OCI-LY7 (cell line): ENCODE measurements around the gene SCN2A. TPM values are rescaled to one million over a fixed set of nuclear protein-coding genes. Genes with fewer than 3 reads are reported as not detected.

ENCODE experiments used
- BruUV-seq: library from RNA; stranded (reverse); fragments of 400-500 nt; replicated peaks from 2 replicates; lab custom pipeline; 2021; lab: Mats Ljungman, UMichigan
- CTCF ChIA-PET: fragments of 300-600 bp; sonication (Branson Sonifier 250); formaldehyde crosslinking; loops from one replicate; lab custom pipeline; 2022; ENCODE audit warnings: antibody characterized with exemption; ENCODE audit not compliant: unreplicated experiment; lab: Charles Lee
- POLR2A ChIA-PET: fragments of 300-600 bp; sonication (Branson Sonifier 250); formaldehyde crosslinking; loops from one replicate; lab custom pipeline; 2022; ENCODE audit warnings: antibody characterized with exemption; lab: Charles Lee
- DNase-seq: peaks from one replicate; pipeline ENCODE4 v3.0.0-alpha.2; 2015; ENCODE audit warnings: low spot score
- H2AFZ ChIP-seq: fragments of 200-600 bp; sonication (generic), shearing (Covaris generic); 2 replicates; pipeline ENCODE4 v1.6.1; 2014; ENCODE audit warnings: mild to moderate bottlenecking, antibody characterized with exemption, low read length, moderate library complexity
- H3K27ac ChIP-seq: fragments of 200-600 bp; sonication (generic); 2 replicates; pipeline ENCODE4 v1.5.1; 2014; ENCODE audit warnings: mixed run types, low read depth, mild to moderate bottlenecking, moderate library complexity, low read length, inconsistent platforms; ENCODE audit not compliant: poor library complexity, severe bottlenecking
- H3K36me3 ChIP-seq: fragments of 200-600 bp; sonication (generic); 2 replicates; pipeline ENCODE4 v1.6.1; 2014; ENCODE audit warnings: mild to moderate bottlenecking, antibody characterized with exemption, low read length, moderate library complexity, mixed read lengths; ENCODE audit not compliant: insufficient read depth
- H3K4me1 ChIP-seq: fragments of 200-600 bp; sonication (generic); 2 replicates; pipeline ENCODE4 v1.5.1; 2014; ENCODE audit warnings: mild to moderate bottlenecking, low read length; ENCODE audit not compliant: insufficient read depth, poor library complexity, severe bottlenecking
- H3K4me2 ChIP-seq: fragments of 200-600 bp; sonication (generic); 2 replicates; pipeline ENCODE4 v1.6.1; 2014; ENCODE audit warnings: mild to moderate bottlenecking, low read length
- H3K4me3 ChIP-seq: fragments of 200-600 bp; sonication (generic); 2 replicates; pipeline ENCODE4 v1.5.1; 2014; ENCODE audit warnings: mild to moderate bottlenecking, low read depth, low read length; ENCODE audit not compliant: poor library complexity, severe bottlenecking
- H3K79me2 ChIP-seq: fragments of 200-600 bp; sonication (generic); 2 replicates; pipeline ENCODE4 v1.6.1; 2016; ENCODE audit warnings: low read depth, mild to moderate bottlenecking, low read length, moderate library complexity, mixed read lengths; ENCODE audit not compliant: insufficient read depth
- H3K9me2 ChIP-seq: fragments of 200-600 bp; sonication (generic); 2 replicates; pipeline ENCODE4 v1.6.1; 2016; ENCODE audit warnings: mild to moderate bottlenecking, low read length, mixed read lengths; ENCODE audit not compliant: insufficient read depth
- H3K9me3 ChIP-seq: fragments of 200-600 bp; sonication (generic); 2 replicates; pipeline ENCODE4 v1.6.1; 2014; ENCODE audit warnings: mild to moderate bottlenecking, mixed run types, low read length, mixed read lengths
- H4K20me1 ChIP-seq: fragments of 200-600 bp; sonication (generic); 2 replicates; pipeline ENCODE4 v1.6.1; 2014; ENCODE audit warnings: mild to moderate bottlenecking, antibody characterized with exemption, low read length, moderate library complexity, mixed read lengths; ENCODE audit not compliant: insufficient read depth
- EZH2phosphoT487 ChIP-seq: fragments of 200-600 bp; sonication (generic); IDR thresholded peaks from 2 replicates; pipeline ENCODE4 v1.6.1; 2018; ENCODE audit warnings: low read depth, borderline replicate concordance, mild to moderate bottlenecking, mixed run types, antibody characterized with exemption, low read length, moderate library complexity, mixed read lengths
- intact Hi-C: fragments of 100-400 bp; cut with micrococcal nuclease; formaldehyde crosslinking; loops from one replicate; pipeline ENCODE4 v1.10.0; 2022; ENCODE audit not compliant: unreplicated experiment
- total RNA-seq, 2 experiments: library from RNA; depleted of rRNA in 1 of 2; stranded (reverse); fragments of >200 nt in 1 of 2; shearing (Covaris generic) in 1 of 2; gene quantifications; 2 replicates each; pipeline ENCODE4 v1.2.3, GENCODE V29; 2014 to 2022
- TF ChIP-seq, protein P1 (sequence below): fragments of 200-600 bp; sonication (generic); conservative IDR thresholded peaks from 2 replicates; pipeline ENCODE4 v1.5.1; 2014; ENCODE audit warnings: mild to moderate bottlenecking, antibody characterized with exemption, low read length, moderate library complexity, mixed read lengths

The SCN2A gene
- total RNA-seq, 2 experiments from 2014 or later: not detected

DNA sequence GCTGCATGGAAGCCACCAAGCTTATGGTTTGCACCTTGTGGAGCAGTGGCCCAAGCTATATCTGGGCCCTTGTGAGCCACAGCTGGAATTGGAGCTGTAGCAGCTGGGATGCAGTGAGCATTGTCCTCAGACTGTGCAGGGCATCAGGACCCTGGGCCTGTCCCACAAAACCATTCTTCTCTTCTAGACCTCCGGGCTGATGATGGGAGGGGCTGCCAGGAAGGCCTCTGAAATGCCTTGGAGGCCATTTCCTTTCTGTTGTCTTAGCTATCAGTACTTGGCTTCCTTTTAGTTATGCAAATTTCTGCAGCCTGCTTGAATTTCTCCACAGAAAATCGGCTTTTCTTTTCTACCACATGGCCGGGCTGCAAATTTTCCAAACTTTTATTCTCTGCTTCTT lies 183.9 kb downstream of the SCN2A start:
- Histone ChIP-seq H3K4me1 (no peaks in the 10 kb centered on the region), H3K79me2 (no peaks in the 10 kb centered on the region), H3K4me3 (no peak overlapping the region), H3K9me2 (no peaks in the 10 kb centered on the region), H3K36me3 (no peaks in the 10 kb centered on the region), H3K9me3 (no peaks in the 10 kb centered on the region), H2AFZ (no peak overlapping the region), H3K4me2 (no peak overlapping the region), H4K20me1 (no peaks in the 10 kb centered on the region), H3K27ac (no peak overlapping the region)
- intact Hi-C loops: no loop called here
- TF ChIP-seq, protein P1, sequence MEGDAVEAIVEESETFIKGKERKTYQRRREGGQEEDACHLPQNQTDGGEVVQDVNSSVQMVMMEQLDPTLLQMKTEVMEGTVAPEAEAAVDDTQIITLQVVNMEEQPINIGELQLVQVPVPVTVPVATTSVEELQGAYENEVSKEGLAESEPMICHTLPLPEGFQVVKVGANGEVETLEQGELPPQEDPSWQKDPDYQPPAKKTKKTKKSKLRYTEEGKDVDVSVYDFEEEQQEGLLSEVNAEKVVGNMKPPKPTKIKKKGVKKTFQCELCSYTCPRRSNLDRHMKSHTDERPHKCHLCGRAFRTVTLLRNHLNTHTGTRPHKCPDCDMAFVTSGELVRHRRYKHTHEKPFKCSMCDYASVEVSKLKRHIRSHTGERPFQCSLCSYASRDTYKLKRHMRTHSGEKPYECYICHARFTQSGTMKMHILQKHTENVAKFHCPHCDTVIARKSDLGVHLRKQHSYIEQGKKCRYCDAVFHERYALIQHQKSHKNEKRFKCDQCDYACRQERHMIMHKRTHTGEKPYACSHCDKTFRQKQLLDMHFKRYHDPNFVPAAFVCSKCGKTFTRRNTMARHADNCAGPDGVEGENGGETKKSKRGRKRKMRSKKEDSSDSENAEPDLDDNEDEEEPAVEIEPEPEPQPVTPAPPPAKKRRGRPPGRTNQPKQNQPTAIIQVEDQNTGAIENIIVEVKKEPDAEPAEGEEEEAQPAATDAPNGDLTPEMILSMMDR: no peak
- TF ChIP-seq EZH2phosphoT487: no peak
- no TSS peak for BruUV-seq
- ChIA-PET POLR2A (interaction anchor here (1.0 kb wide), 1 partner anchor 13 kb away, joined by 3 read pairs; no protein-coding TSS in a partner anchor), CTCF (no interaction called here)
- DNase-seq: no peak

DNA sequence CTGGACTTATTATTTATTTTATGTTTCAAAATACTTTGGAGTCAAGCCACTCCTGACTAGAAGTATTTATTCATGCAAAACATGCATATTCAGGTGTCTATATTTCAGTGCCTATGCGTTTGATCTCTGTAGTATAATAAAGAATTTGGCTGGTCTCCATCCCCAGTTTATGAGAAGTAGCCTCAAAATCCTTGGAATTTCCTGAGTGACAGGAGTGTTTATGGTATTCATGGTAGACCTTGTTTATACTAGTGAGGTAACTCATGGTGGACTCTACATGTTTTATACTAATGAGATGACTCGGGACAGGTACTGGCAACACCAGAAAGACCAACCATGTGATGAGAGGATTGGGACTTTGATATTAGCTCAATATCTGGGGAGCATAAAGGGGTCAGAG lies 186.3 kb downstream of the SCN2A start:
- H3K4me1 ChIP-seq: no peaks in the 10 kb centered on the region
- no peak overlapping the region for H3K27ac ChIP-seq
- BruUV-seq: no TSS peak
- CTCF ChIA-PET: no interaction called here
- intact Hi-C loops: no loop called here
- TF ChIP-seq, protein P1: no peak
- TF ChIP-seq EZH2phosphoT487: no peak
- no peaks in the 10 kb centered on the region for H3K79me2 ChIP-seq
- DNase-seq: no peak
- no peak overlapping the region for H2AFZ ChIP-seq
- H3K9me3 ChIP-seq: no peaks in the 10 kb centered on the region
- H3K36me3 ChIP-seq: no peaks in the 10 kb centered on the region
- no peaks in the 10 kb centered on the region for H3K9me2 ChIP-seq
- POLR2A ChIA-PET: interaction anchor here (0.8 to 0.9 kb wide), 3 partner anchors 10 to 43 kb away, joined by 3 read pairs; no protein-coding TSS in a partner anchor
- H3K4me2 ChIP-seq: no peak overlapping the region
- no peaks in the 10 kb centered on the region for H4K20me1 ChIP-seq
- H3K4me3 ChIP-seq: no peak overlapping the region

DNA sequence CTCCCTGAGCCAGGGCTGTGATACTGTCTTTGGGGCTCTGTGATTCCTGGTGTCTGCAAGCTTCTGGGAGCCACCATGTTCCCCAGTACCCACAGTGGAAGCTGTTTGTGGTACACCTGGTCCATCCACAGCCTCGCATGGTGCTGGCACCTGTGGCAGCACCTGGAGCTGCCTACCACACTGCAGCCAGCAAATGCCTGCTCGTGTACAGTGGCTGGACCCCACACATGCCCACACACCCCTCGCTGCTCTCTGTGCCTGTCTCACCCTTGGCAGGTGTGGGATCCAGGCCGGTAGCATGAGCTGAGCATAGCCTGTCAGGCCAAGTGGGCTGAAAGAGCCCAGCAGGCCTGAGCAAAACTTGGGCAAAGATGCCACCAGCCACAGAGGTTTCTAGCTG lies 188.5 kb downstream of the SCN2A start:
- H3K4me3 ChIP-seq: no peak overlapping the region
- no peaks in the 10 kb centered on the region for H3K79me2 ChIP-seq
- DNase-seq: no peak
- ChIA-PET POLR2A (interaction anchor here (0.6 kb wide), 1 partner anchor 11 kb away, joined by 3 read pairs; no protein-coding TSS in a partner anchor), CTCF (no interaction called here)
- BruUV-seq: no TSS peak
- H3K4me2 ChIP-seq: no peak overlapping the region
- H3K27ac ChIP-seq: no peak overlapping the region
- H3K4me1 ChIP-seq: no peaks in the 10 kb centered on the region
- no peaks in the 10 kb centered on the region for H3K36me3 ChIP-seq
- no peaks in the 10 kb centered on the region for H4K20me1 ChIP-seq
- intact Hi-C loops: no loop called here
- H3K9me3 ChIP-seq: no peaks in the 10 kb centered on the region
- TF ChIP-seq, protein P1: no peak
- no peak for TF ChIP-seq EZH2phosphoT487
- no peak overlapping the region for H2AFZ ChIP-seq
- H3K9me2 ChIP-seq: no peaks in the 10 kb centered on the region
